ENCODE results near the gene ZNF718. TPM values are rescaled to one million over a fixed set of nuclear protein-coding genes. Genes with fewer than 3 reads are reported as not detected.

ZNF718 gene
- total and polyA plus RNA-seq, 2 of the 8 experiments (the other 6 are each of a cell fraction or from before 2014, with no cell fraction given), result 3.3 to 19.5 TPM

GRCh38 chr4:212438-213188, 88.3 kb downstream of the ZNF718 start (continued):
- TF ChIP-seq, protein P1, sequence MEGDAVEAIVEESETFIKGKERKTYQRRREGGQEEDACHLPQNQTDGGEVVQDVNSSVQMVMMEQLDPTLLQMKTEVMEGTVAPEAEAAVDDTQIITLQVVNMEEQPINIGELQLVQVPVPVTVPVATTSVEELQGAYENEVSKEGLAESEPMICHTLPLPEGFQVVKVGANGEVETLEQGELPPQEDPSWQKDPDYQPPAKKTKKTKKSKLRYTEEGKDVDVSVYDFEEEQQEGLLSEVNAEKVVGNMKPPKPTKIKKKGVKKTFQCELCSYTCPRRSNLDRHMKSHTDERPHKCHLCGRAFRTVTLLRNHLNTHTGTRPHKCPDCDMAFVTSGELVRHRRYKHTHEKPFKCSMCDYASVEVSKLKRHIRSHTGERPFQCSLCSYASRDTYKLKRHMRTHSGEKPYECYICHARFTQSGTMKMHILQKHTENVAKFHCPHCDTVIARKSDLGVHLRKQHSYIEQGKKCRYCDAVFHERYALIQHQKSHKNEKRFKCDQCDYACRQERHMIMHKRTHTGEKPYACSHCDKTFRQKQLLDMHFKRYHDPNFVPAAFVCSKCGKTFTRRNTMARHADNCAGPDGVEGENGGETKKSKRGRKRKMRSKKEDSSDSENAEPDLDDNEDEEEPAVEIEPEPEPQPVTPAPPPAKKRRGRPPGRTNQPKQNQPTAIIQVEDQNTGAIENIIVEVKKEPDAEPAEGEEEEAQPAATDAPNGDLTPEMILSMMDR (IDR thresholded peaks at IDR 0.05; ENCODE audit: control extremely low read depth in 1 of 3, insufficient read depth in 1 of 3, low read depth in 1 of 3, low read length in 3 of 3), result no peak
- TF ChIP-seq HDAC6 (IDR thresholded peaks at IDR 0.05; ENCODE audit: low read depth, low read length), result no peak
- TF ChIP-seq CEBPB (IDR thresholded peaks at IDR 0.05; ENCODE audit: low read depth, low read length), result peak; percentile 69; the same call in 1 of the 2 replicates
- no peak for TF ChIP-seq ZNF274 (IDR thresholded peaks at IDR 0.05; ENCODE audit: borderline replicate concordance, extremely low read depth, low read length)
- TF ChIP-seq E2F6 (IDR thresholded peaks at IDR 0.05), result peak; percentile 49
- TF ChIP-seq PHF8 (conservative IDR thresholded peaks at IDR 0.05; ENCODE audit: low read depth, low read length), result peak; percentile 93
- TF ChIP-seq SP1 (IDR thresholded peaks at IDR 0.05; ENCODE audit: low read depth, low read length), result peak; percentile 86
- peak; percentile 74 to 97 for TF ChIP-seq POLR2A (IDR thresholded peaks at IDR 0.05; ENCODE audit: control extremely low read depth in 1 of 2, low read depth in 2 of 2, low read length in 2 of 2)
- TF ChIP-seq SP4 (IDR thresholded peaks at IDR 0.05; ENCODE audit: low read length), result 0 out of 2 replicates have a peak, but pooled peaks have one; percentile 50
- no peak for TF ChIP-seq CHD1 (IDR thresholded peaks at IDR 0.05; ENCODE audit: low read depth, low read length)
